Osteocyte (in vitro differentiated cells): Measurements from ENCODE around the gene TSGA10IP. TPM values are rescaled to one million over a fixed set of nuclear protein-coding genes. Genes with fewer than 3 reads are reported as not detected.

Experiments used
- DNase-seq: peaks from one replicate; pipeline ENCODE4 v3.0.0; 2021; ENCODE audit warnings: mixed read lengths; ENCODE audit not compliant: unreplicated experiment; ENCODE audit errors: extremely low spot score
- H3K27ac Mint-ChIP-seq: one replicate; pipeline ENCODE4 v1.8.0; 2021; ENCODE audit warnings: mild to moderate bottlenecking, mixed read lengths; ENCODE audit not compliant: unreplicated experiment
- H3K27me3 Mint-ChIP-seq: one replicate; pipeline ENCODE4 v1.8.0; 2021; ENCODE audit warnings: mixed read lengths; ENCODE audit not compliant: unreplicated experiment
- H3K36me3 Mint-ChIP-seq: one replicate; pipeline ENCODE4 v1.8.0; 2021; ENCODE audit warnings: mixed read lengths; ENCODE audit not compliant: unreplicated experiment
- H3K4me1 Mint-ChIP-seq: one replicate; pipeline ENCODE4 v1.8.0; 2021; ENCODE audit warnings: mixed read lengths; ENCODE audit not compliant: unreplicated experiment
- H3K4me3 Mint-ChIP-seq: one replicate; pipeline ENCODE4 v1.8.0; 2021; ENCODE audit warnings: mild to moderate bottlenecking, moderate library complexity, mixed read lengths; ENCODE audit not compliant: unreplicated experiment
- H3K9me3 Mint-ChIP-seq: one replicate; pipeline ENCODE4 v1.8.0; 2021; ENCODE audit warnings: mixed read lengths; ENCODE audit not compliant: unreplicated experiment
- total RNA-seq: library from RNA; stranded (reverse); gene quantifications from 2 replicates; pipeline ENCODE4 v1.2.1, GENCODE V29; 2021
- TF ChIP-seq, protein P1 (sequence below): fragments of 200-600 bp; sonication (generic); IDR thresholded peaks from 2 replicates; pipeline ENCODE4 v1.5.0; 2021; ENCODE audit warnings: antibody characterized with exemption, mild to moderate bottlenecking, moderate library complexity

The TSGA10IP gene
- total RNA-seq, 1 donor from 2014 or later, result not detected

DNA sequence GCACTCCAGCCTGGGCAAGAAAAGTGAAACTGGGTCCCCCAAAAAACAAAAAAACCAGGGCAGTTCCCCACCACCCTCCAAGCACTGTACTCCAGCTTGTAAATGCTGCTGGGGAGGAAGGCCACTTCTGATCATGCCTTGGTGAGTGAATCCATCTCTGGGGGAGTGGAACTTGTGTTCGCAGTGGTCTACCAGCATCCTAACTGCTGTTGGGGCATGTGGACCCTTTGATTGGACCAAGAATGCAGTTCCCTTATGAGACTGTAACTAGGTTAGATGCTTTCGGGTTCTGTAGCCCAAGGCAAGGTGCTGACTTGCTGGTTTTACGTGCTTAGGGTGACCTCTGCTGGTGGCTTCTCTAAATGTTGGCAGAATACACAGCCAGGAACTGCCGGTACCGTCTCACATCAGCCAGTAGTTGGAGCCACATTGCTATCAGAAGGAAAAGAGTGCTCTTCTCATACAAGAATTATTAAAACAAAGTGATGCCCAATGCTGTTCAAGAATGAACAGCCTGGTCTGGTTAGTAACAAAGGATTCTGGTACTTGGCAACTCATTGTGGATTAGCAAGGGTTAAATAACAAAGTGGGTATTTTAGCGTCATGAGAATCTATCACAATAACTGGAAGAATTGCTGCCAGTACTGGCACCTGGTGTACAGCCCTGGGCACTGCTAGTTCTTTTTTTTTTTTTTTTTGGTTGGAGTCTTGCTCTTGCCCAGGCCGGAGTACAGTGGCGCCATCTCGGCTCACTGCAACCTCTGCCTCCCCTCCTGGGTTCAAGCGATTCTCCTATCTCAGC is 43.7 kb downstream of the TSGA10IP start:
- H3K36me3 Mint-ChIP-seq, result peaks cover 5% of the 10 kb centered on the region
- H3K4me1 Mint-ChIP-seq, result peaks cover 5% of the 10 kb centered on the region
- no peaks in the 10 kb centered on the region for H3K9me3 Mint-ChIP-seq
- no peaks in the 10 kb centered on the region for H3K27me3 Mint-ChIP-seq
- H3K27ac Mint-ChIP-seq, result peak overlapping the region; percentile 73
- peak; percentile 95 for DNase-seq
- TF ChIP-seq, protein P1, sequence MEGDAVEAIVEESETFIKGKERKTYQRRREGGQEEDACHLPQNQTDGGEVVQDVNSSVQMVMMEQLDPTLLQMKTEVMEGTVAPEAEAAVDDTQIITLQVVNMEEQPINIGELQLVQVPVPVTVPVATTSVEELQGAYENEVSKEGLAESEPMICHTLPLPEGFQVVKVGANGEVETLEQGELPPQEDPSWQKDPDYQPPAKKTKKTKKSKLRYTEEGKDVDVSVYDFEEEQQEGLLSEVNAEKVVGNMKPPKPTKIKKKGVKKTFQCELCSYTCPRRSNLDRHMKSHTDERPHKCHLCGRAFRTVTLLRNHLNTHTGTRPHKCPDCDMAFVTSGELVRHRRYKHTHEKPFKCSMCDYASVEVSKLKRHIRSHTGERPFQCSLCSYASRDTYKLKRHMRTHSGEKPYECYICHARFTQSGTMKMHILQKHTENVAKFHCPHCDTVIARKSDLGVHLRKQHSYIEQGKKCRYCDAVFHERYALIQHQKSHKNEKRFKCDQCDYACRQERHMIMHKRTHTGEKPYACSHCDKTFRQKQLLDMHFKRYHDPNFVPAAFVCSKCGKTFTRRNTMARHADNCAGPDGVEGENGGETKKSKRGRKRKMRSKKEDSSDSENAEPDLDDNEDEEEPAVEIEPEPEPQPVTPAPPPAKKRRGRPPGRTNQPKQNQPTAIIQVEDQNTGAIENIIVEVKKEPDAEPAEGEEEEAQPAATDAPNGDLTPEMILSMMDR, result peak; percentile 98
- no peak overlapping the region for H3K4me3 Mint-ChIP-seq

DNA sequence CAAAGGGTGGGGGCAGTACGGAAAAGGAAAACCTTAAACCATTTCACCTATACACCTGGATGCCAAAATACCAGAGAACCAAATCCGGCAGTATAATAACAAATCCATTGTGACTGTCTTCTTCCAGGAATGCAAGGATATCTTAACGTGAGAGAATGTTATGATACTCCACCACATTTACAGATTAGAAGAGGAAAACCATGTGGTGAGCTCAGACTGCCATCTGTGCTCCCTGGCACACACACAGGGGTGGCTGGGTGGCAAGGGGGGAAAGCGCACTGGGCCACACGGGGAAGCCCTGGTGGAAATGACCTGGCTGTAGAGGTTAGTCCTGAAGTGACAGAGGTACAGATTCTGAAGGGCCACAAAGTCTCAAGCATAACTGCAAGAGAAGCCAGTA is 46.8 kb downstream of the TSGA10IP start:
- no peaks in the 10 kb centered on the region for H3K27me3 Mint-ChIP-seq
- peaks cover 5% of the 10 kb centered on the region for H3K4me1 Mint-ChIP-seq
- no peak for DNase-seq
- no peak overlapping the region for H3K27ac Mint-ChIP-seq
- TF ChIP-seq, protein P1, result no peak
- H3K36me3 Mint-ChIP-seq, result peaks cover 14% of the 10 kb centered on the region
- no peak overlapping the region for H3K4me3 Mint-ChIP-seq
- H3K9me3 Mint-ChIP-seq, result no peaks in the 10 kb centered on the region

DNA sequence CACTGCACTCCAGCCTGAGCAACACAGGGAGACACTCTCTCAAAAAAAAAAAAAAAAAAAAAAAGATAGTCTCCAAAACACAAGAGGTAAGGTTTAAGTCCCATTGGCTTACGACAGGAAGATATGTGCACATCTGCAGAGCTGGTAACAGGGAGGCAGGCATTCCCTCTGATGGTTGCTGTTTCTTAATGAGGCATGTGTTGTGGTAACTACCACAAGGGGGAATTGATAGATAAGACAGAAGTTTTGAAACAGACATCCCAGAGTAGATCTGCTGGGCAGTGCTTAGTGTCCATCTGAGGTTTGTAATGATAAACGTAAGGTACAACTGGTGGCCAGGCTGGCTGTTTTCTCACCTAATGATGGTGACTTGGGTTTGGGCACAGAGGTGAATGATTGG is 52.0 kb downstream of the TSGA10IP start:
- no peak for DNase-seq
- H3K27ac Mint-ChIP-seq, result no peak overlapping the region

DNA sequence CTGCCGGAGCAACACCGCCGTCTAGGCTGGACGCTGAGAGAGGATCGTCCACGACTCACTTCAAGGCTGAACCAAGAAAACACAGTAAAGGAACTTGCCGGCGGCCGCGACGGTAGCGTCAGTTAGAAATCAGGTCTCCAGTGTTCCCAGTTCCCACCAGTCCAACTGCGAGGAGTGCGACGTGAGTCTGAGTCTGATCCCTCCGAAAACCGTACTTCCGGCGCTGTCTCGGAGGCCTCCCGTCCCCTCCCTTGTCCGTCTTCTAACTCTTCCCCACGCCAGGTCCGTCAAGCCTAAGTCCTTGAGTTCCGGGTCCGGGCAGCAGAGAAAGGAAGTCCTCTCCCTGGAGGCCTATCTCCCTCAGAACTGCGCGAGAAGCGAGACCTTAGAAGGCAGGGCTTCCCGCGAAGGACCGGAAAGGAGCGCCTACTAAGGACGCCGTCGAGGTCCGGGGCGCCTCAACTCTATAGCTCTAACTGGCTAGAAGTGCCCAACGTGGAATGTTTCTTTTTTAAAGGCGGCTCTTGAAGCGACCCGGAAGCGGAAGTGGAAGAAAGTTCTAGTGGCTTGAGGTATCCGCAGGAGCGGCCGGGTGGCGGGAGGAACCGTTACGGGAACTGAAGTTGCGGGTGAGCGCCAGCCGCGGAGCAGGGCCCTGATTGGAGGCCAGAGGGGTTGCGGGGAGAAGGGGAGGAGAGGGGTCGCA is 56.8 kb downstream of the TSGA10IP start, which contains the start of the genes BANF1 and EIF1AD:
Gene BANF1 (plus strand): TSS at position 562 of the 706 bp plus-strand sequence. CDS start 748 bp downstream, outside the sequence.
Gene EIF1AD (minus strand): TSS at position 216 of the 706 bp plus-strand sequence. CDS start 1,768 bp downstream, outside the sequence.
- TF ChIP-seq, protein P1, result no peak
- H3K4me3 Mint-ChIP-seq, result peak within 1 kb of the TSS; percentile 96
- peaks cover 29% of the 10 kb centered on the region for H3K4me1 Mint-ChIP-seq
- peak within 1 kb of the TSS; percentile 100 for H3K27ac Mint-ChIP-seq
- peaks cover 24% of the 10 kb centered on the region for H3K36me3 Mint-ChIP-seq
- no peaks in the 10 kb centered on the region for H3K27me3 Mint-ChIP-seq
- DNase-seq, result peak; percentile 97
- no peaks in the 10 kb centered on the region for H3K9me3 Mint-ChIP-seq

More for the DNA sequence above, 52.0 kb downstream of the TSGA10IP start:
- H3K9me3 Mint-ChIP-seq, result no peaks in the 10 kb centered on the region
- peaks cover 31% of the 10 kb centered on the region for H3K36me3 Mint-ChIP-seq
- H3K4me1 Mint-ChIP-seq, result peaks cover 18% of the 10 kb centered on the region
- H3K4me3 Mint-ChIP-seq, result no peak overlapping the region
- TF ChIP-seq, protein P1, result no peak
- no peaks in the 10 kb centered on the region for H3K27me3 Mint-ChIP-seq
